SK-N-SH treated with all-trans-retinoic acid at 6 μM for 48 hours (cell line): ENCODE measurements around the gene SMIM31.

ENCODE experiments used
- ARNTL ChIP-seq: fragments of 450-650 bp; formaldehyde crosslinking; IDR thresholded peaks from 2 replicates; pipeline ENCODE4 v1.5.0; 2020; ENCODE audit warnings: low read depth, mild to moderate bottlenecking, moderate library complexity, borderline replicate concordance
- CREB5 ChIP-seq: fragments of 250-450 bp; sonication (Bioruptor Pico); IDR thresholded peaks from 2 replicates; pipeline ENCODE4 v1.5.1; 2020; ENCODE audit warnings: low read depth, mild to moderate bottlenecking, moderate library complexity
- CSRNP3 ChIP-seq: fragments of 250-450 bp; sonication (Bioruptor Pico); IDR thresholded peaks from 2 replicates; pipeline ENCODE4 v1.5.1; 2021; ENCODE audit warnings: mild to moderate bottlenecking, moderate library complexity
- ESRRG ChIP-seq: fragments of 250-450 bp; sonication (Bioruptor Pico); IDR thresholded peaks from 2 replicates; pipeline ENCODE4 v1.6.1; 2021; ENCODE audit warnings: mild to moderate bottlenecking
- ISL1 ChIP-seq: fragments of 250-450 bp; sonication (Bioruptor Pico); IDR thresholded peaks from 2 replicates; pipeline ENCODE4 v2.1.2; 2022; ENCODE audit warnings: mild to moderate bottlenecking, moderate library complexity
- PATZ1 ChIP-seq: fragments of 250-450 bp; sonication (Bioruptor Pico); IDR thresholded peaks from 2 replicates; pipeline ENCODE4 v1.8.0; 2020; ENCODE audit warnings: mild to moderate bottlenecking, moderate library complexity, borderline replicate concordance
- RARB ChIP-seq: fragments of 250-450 bp; sonication (Bioruptor Pico); IDR thresholded peaks from 2 replicates; pipeline ENCODE4 v1.8.0; 2021; ENCODE audit warnings: mild to moderate bottlenecking, moderate library complexity
- ZFP3 ChIP-seq: fragments of 250-450 bp; sonication (Bioruptor Pico); IDR thresholded peaks from 2 replicates; pipeline ENCODE4 v1.5.0; 2020; ENCODE audit warnings: mild to moderate bottlenecking, moderate library complexity
- ZFP30 ChIP-seq: fragments of 450-650 bp; formaldehyde crosslinking; IDR thresholded peaks from 2 replicates; pipeline ENCODE4 v1.5.0; 2022; ENCODE audit warnings: mild to moderate bottlenecking, moderate library complexity
- ZNF565 ChIP-seq: fragments of 450-650 bp; formaldehyde crosslinking; conservative IDR thresholded peaks from 2 replicates; pipeline ENCODE4 v1.5.0; 2020; ENCODE audit warnings: low read depth, mild to moderate bottlenecking, moderate library complexity
- ZNF70 ChIP-seq: fragments of 450-650 bp; formaldehyde crosslinking; IDR thresholded peaks from 2 replicates; pipeline ENCODE4 v1.5.0; 2020; ENCODE audit warnings: mild to moderate bottlenecking, moderate library complexity
- ZNF8 ChIP-seq: fragments of 450-650 bp; formaldehyde crosslinking; IDR thresholded peaks from 2 replicates; pipeline ENCODE4 v1.5.0; 2020; ENCODE audit warnings: mild to moderate bottlenecking, moderate library complexity

- TF ChIP-seq PATZ1 (CRISPR knock-in tag) (no peak), RARB (CRISPR knock-in tag) (no peak), ZFP3 (CRISPR knock-in tag) (no peak), ZNF70 (CRISPR knock-in tag) (no peak), ISL1 (CRISPR knock-in tag) (no peak), ZFP30 (no peak), ESRRG (CRISPR knock-in tag) (no peak), ZNF8 (CRISPR knock-in tag) (no peak), ARNTL (CRISPR knock-in tag) (no peak), CREB5 (CRISPR knock-in tag) (no peak), ZNF565 (no peak), CSRNP3 (CRISPR knock-in tag) (no peak)
Observed at GRCh38 chr4:164800786-164801185, 46.9 kb downstream of the SMIM31 start.
